GM10266 (cell line): ENCODE measurements around the gene HS3ST3A1.

Experiments used
- DNase-seq: peaks from one replicate; pipeline ENCODE4 v3.0.0; 2012; ENCODE audit errors: extremely low spot score
- TF ChIP-seq, protein P1 (sequence below): IDR thresholded peaks from 2 replicates; pipeline ENCODE4 v1.5.1; 2012; ENCODE audit warnings: mild to moderate bottlenecking, low read depth; ENCODE audit not compliant: control insufficient read depth, insufficient read depth; ENCODE audit errors: missing control alignments

Gene HS3ST3A1

DNA sequence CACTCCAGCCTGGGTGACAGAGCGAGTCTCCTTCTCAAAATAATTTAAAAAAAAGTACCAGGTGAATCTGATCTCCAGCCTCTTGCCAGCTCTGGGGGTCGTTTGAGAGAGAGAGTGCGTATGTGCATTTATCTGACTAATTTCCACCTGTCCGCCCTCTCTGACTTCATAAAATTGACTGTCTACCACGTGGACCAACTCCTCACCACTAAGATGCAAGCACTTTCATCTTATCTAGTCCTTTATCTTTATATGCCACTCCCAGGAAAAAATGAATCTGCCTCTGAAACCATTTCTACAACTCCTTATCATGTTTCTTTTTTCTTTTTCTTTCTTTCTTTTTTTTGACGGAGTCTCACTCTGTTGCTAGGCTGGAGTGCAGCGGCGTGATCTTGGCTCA lies 55.8 kb downstream of the HS3ST3A1 start:
- TF ChIP-seq, protein P1, sequence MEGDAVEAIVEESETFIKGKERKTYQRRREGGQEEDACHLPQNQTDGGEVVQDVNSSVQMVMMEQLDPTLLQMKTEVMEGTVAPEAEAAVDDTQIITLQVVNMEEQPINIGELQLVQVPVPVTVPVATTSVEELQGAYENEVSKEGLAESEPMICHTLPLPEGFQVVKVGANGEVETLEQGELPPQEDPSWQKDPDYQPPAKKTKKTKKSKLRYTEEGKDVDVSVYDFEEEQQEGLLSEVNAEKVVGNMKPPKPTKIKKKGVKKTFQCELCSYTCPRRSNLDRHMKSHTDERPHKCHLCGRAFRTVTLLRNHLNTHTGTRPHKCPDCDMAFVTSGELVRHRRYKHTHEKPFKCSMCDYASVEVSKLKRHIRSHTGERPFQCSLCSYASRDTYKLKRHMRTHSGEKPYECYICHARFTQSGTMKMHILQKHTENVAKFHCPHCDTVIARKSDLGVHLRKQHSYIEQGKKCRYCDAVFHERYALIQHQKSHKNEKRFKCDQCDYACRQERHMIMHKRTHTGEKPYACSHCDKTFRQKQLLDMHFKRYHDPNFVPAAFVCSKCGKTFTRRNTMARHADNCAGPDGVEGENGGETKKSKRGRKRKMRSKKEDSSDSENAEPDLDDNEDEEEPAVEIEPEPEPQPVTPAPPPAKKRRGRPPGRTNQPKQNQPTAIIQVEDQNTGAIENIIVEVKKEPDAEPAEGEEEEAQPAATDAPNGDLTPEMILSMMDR: no peak

DNA sequence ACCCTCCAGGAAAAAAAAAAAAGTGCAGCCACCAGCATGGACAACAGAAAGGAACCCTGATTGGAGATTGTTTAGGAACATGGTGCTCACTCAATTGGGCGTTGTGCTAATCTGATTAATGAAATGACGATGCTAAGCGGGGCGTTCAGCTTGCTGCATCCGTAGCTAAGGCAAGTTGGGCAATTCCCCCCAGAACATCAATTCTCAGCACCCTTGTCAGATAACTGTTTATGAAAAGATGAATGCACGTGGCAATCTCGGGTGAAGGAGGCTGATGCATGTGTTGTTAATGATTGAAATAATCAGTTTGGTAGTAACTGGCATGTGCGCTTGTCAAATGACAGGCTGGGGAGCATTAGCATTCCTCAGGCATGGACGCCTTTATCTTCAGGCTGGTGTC lies 57.0 kb downstream of the HS3ST3A1 start:
- TF ChIP-seq, protein P1: no peak
- DNase-seq: no peak

More for the DNA sequence above, 55.8 kb downstream of the HS3ST3A1 start:
- DNase-seq: no peak

DNA sequence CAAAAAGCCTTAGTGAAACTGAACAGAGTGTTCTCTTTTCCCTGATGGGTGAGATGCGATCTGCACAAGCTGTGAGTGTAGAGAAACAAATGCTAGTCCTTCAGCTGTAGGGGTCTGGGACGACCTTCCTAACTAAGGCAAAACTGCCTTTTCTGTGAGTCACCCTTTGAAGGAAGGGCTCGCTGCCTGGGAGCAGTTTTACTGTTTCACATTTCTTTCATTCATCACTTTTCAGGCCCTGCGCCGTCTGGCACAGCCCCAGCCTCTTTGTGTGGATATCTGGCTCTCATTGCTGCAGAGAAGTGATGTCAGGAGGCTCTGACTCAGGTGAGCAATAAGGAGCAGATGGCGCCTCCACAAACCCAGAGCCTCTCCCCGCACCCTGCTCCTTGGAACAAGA lies 57.4 kb downstream of the HS3ST3A1 start:
- DNase-seq: no peak
- TF ChIP-seq, protein P1: no peak

DNA sequence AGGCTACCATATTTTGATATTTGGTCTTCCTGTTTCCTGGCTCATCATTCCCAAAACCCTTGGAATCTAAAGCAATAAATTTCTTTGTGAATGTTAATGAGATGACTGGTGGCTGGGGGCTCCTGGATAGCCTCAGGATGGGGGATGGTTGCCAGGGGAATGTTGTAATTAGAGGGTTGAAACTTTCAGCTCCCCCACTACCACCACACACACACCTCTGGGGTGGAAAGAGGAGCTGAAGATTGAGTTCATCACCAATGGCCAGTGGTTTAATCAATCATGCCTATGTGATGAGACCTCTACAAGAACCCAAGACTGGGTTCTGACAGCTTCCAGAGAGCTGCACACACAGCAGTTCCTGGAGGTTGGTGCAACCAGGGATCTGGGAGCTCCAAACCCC lies 59.1 kb downstream of the HS3ST3A1 start:
- TF ChIP-seq, protein P1: no peak
- no peak for DNase-seq

DNA sequence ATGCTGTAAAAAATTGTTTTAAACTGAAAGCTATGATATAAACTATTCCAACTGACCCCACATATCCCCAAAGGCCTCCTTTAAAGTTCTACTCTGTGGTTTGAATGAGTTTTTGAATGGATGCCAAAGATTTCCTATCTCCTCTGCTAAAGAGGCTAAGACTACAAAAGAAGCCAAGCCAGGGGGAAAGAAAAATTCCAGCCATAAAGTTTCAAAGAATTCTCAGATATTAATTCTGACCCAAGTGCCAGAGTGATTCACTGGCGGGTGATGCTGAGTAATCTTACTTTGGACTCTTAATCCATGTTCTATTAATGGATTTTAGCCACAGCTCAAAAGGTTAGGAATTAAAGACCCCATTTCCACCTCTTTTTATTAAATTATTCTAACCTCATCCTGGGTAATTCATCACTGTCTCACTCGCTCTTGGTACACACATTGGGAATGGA lies 60.7 kb downstream of the HS3ST3A1 start:
- DNase-seq: no peak
- TF ChIP-seq, protein P1: no peak

DNA sequence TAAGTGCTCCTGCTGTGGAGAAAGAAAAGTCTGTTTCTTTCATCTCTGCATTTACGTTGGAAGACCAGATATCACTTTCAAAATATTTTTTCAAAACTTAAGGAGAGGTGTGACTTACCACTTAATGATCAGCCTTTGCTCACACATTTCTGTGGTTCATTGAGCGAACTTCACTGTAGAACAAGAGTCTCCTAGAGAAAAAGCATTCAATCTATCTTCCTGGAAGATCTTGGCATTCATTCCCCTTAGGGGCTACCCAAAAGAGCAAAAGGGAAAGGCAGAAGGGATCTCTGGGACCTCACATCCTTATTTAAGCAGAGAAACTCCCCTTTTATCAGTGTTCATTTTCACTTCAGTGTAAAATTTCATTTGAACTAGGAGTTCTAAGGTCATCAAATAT lies 61.2 kb downstream of the HS3ST3A1 start:
- DNase-seq: no peak
- TF ChIP-seq, protein P1: no peak

DNA sequence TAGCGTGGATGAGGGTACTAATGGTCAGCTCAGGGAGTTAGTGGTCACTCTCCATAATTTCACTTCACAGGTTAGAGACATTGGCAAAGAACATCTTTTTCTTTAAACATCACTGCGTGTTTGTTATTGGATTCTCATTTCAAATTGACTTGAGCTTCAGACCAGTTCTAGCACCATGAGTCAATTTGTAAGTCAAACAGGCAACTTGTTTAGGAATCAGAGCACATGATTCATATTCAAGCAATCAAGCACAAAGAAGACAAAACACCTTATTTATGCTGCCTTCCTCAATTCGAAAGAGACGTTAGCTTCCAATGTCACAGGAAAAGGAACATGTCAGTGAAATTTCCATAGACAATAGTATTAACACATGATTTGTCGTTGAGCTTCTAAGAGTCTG lies 62.3 kb downstream of the HS3ST3A1 start:
- TF ChIP-seq, protein P1: no peak
- DNase-seq: no peak
